OCI-LY7 (cell line): ENCODE measurements around the gene YIPF6. TPM values are rescaled to one million over a fixed set of nuclear protein-coding genes. Genes with fewer than 3 reads are reported as not detected.

Experiments used
- BruUV-seq: library from RNA; stranded (reverse); fragments of 400-500 nt; replicated peaks from 2 replicates; lab custom pipeline; 2021; lab: Mats Ljungman, UMichigan
- CTCF ChIA-PET: fragments of 300-600 bp; sonication (Branson Sonifier 250); formaldehyde crosslinking; loops from one replicate; lab custom pipeline; 2022; ENCODE audit warnings: antibody characterized with exemption; ENCODE audit not compliant: unreplicated experiment; lab: Charles Lee
- POLR2A ChIA-PET: fragments of 300-600 bp; sonication (Branson Sonifier 250); formaldehyde crosslinking; loops from one replicate; lab custom pipeline; 2022; ENCODE audit warnings: antibody characterized with exemption; lab: Charles Lee
- DNase-seq: peaks from one replicate; pipeline ENCODE4 v3.0.0-alpha.2; 2015; ENCODE audit warnings: low spot score
- H2AFZ ChIP-seq: fragments of 200-600 bp; sonication (generic), shearing (Covaris generic); 2 replicates; pipeline ENCODE4 v1.6.1; 2014; ENCODE audit warnings: mild to moderate bottlenecking, antibody characterized with exemption, low read length, moderate library complexity
- H3K27ac ChIP-seq: fragments of 200-600 bp; sonication (generic); 2 replicates; pipeline ENCODE4 v1.5.1; 2014; ENCODE audit warnings: mixed run types, low read depth, mild to moderate bottlenecking, moderate library complexity, low read length, inconsistent platforms; ENCODE audit not compliant: poor library complexity, severe bottlenecking
- H3K36me3 ChIP-seq: fragments of 200-600 bp; sonication (generic); 2 replicates; pipeline ENCODE4 v1.6.1; 2014; ENCODE audit warnings: mild to moderate bottlenecking, antibody characterized with exemption, low read length, moderate library complexity, mixed read lengths; ENCODE audit not compliant: insufficient read depth
- H3K4me1 ChIP-seq: fragments of 200-600 bp; sonication (generic); 2 replicates; pipeline ENCODE4 v1.5.1; 2014; ENCODE audit warnings: mild to moderate bottlenecking, low read length; ENCODE audit not compliant: insufficient read depth, poor library complexity, severe bottlenecking
- H3K4me2 ChIP-seq: fragments of 200-600 bp; sonication (generic); 2 replicates; pipeline ENCODE4 v1.6.1; 2014; ENCODE audit warnings: mild to moderate bottlenecking, low read length
- H3K4me3 ChIP-seq: fragments of 200-600 bp; sonication (generic); 2 replicates; pipeline ENCODE4 v1.5.1; 2014; ENCODE audit warnings: mild to moderate bottlenecking, low read depth, low read length; ENCODE audit not compliant: poor library complexity, severe bottlenecking
- H3K79me2 ChIP-seq: fragments of 200-600 bp; sonication (generic); 2 replicates; pipeline ENCODE4 v1.6.1; 2016; ENCODE audit warnings: low read depth, mild to moderate bottlenecking, low read length, moderate library complexity, mixed read lengths; ENCODE audit not compliant: insufficient read depth
- H3K9me2 ChIP-seq: fragments of 200-600 bp; sonication (generic); 2 replicates; pipeline ENCODE4 v1.6.1; 2016; ENCODE audit warnings: mild to moderate bottlenecking, low read length, mixed read lengths; ENCODE audit not compliant: insufficient read depth
- H3K9me3 ChIP-seq: fragments of 200-600 bp; sonication (generic); 2 replicates; pipeline ENCODE4 v1.6.1; 2014; ENCODE audit warnings: mild to moderate bottlenecking, mixed run types, low read length, mixed read lengths
- H4K20me1 ChIP-seq: fragments of 200-600 bp; sonication (generic); 2 replicates; pipeline ENCODE4 v1.6.1; 2014; ENCODE audit warnings: mild to moderate bottlenecking, antibody characterized with exemption, low read length, moderate library complexity, mixed read lengths; ENCODE audit not compliant: insufficient read depth
- EZH2phosphoT487 ChIP-seq: fragments of 200-600 bp; sonication (generic); IDR thresholded peaks from 2 replicates; pipeline ENCODE4 v1.6.1; 2018; ENCODE audit warnings: low read depth, borderline replicate concordance, mild to moderate bottlenecking, mixed run types, antibody characterized with exemption, low read length, moderate library complexity, mixed read lengths
- intact Hi-C: fragments of 100-400 bp; cut with micrococcal nuclease; formaldehyde crosslinking; loops from one replicate; pipeline ENCODE4 v1.10.0; 2022; ENCODE audit not compliant: unreplicated experiment
- total RNA-seq, 2 experiments: library from RNA; depleted of rRNA in 1 of 2; stranded (reverse); fragments of >200 nt in 1 of 2; shearing (Covaris generic) in 1 of 2; gene quantifications; 2 replicates each; pipeline ENCODE4 v1.2.3, GENCODE V29; 2014 to 2022
- TF ChIP-seq, protein P1 (sequence below): fragments of 200-600 bp; sonication (generic); conservative IDR thresholded peaks from 2 replicates; pipeline ENCODE4 v1.5.1; 2014; ENCODE audit warnings: mild to moderate bottlenecking, antibody characterized with exemption, low read length, moderate library complexity, mixed read lengths

YIPF6 gene
- total RNA-seq, 2 experiments from 2014 or later: 7.2 to 14.7 TPM

DNA sequence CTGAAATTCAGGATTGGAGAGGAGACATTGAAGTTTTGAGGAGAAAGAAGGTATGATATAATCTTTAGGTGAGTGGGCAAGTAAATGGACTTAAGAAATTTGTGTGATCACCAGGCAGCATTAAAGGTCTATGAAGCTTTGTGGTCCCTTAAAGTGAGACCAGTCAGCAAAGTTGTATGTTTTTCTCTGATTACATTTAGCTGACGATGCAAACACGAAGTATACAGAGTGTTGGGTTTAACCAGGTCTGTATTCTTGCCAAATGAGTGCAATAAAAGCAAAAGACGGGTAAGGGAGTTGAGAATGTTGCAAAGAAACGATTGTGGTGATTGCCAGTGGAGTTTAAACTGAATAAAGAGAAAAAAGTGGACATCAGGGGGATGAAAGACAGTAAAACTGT lies 11.6 kb upstream of the YIPF6 start:
- BruUV-seq: no TSS peak
- CTCF ChIA-PET: no interaction called here
- no peak overlapping the region for H3K4me3 ChIP-seq
- no peak for DNase-seq
- no peaks in the 10 kb centered on the region for H3K9me3 ChIP-seq
- intact Hi-C loops: no loop called here
- H3K79me2 ChIP-seq: no peaks in the 10 kb centered on the region
- H3K4me2 ChIP-seq: no peak overlapping the region
- H3K4me1 ChIP-seq: no peaks in the 10 kb centered on the region
- POLR2A ChIA-PET: no interaction called here
- H3K9me2 ChIP-seq: no peaks in the 10 kb centered on the region
- no peaks in the 10 kb centered on the region for H4K20me1 ChIP-seq
- no peak overlapping the region for H2AFZ ChIP-seq
- no peak for TF ChIP-seq EZH2phosphoT487
- TF ChIP-seq, protein P1, sequence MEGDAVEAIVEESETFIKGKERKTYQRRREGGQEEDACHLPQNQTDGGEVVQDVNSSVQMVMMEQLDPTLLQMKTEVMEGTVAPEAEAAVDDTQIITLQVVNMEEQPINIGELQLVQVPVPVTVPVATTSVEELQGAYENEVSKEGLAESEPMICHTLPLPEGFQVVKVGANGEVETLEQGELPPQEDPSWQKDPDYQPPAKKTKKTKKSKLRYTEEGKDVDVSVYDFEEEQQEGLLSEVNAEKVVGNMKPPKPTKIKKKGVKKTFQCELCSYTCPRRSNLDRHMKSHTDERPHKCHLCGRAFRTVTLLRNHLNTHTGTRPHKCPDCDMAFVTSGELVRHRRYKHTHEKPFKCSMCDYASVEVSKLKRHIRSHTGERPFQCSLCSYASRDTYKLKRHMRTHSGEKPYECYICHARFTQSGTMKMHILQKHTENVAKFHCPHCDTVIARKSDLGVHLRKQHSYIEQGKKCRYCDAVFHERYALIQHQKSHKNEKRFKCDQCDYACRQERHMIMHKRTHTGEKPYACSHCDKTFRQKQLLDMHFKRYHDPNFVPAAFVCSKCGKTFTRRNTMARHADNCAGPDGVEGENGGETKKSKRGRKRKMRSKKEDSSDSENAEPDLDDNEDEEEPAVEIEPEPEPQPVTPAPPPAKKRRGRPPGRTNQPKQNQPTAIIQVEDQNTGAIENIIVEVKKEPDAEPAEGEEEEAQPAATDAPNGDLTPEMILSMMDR: no peak
- no peaks in the 10 kb centered on the region for H3K36me3 ChIP-seq
- no peak overlapping the region for H3K27ac ChIP-seq

DNA sequence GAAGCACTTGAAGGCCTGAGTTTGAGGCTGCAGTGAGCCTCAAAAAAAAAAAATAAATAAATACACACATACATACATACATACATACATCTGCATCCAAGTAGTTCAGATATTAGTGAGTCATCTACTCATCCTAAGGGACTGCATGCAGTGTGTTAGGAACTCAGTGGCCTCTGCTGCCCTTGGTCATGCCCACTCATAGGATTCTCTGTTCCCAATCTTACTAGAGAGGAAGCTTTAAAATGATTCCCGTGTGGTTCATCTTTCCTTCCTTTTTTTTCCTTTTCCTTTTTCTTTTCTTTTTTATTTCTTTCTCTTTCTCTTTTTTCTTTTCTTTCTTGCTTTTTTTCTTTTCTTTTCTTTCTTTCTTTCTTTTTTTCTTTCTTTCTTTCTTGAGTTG lies 10.9 kb upstream of the YIPF6 start:
- ChIA-PET POLR2A (interaction anchor here (0.6 kb wide), 1 partner anchor 706 kb away, joined by 3 read pairs; no protein-coding TSS in a partner anchor), CTCF (no interaction called here)
- BruUV-seq: no TSS peak
- no peak overlapping the region for H2AFZ ChIP-seq
- no peaks in the 10 kb centered on the region for H3K9me2 ChIP-seq
- DNase-seq: no peak
- no peaks in the 10 kb centered on the region for H3K36me3 ChIP-seq
- no peaks in the 10 kb centered on the region for H3K9me3 ChIP-seq
- intact Hi-C loops: no loop called here
- H4K20me1 ChIP-seq: no peaks in the 10 kb centered on the region
- H3K4me2 ChIP-seq: no peak overlapping the region
- H3K79me2 ChIP-seq: no peaks in the 10 kb centered on the region
- no peaks in the 10 kb centered on the region for H3K4me1 ChIP-seq
- no peak overlapping the region for H3K27ac ChIP-seq
- H3K4me3 ChIP-seq: no peak overlapping the region
- TF ChIP-seq, protein P1: no peak
- TF ChIP-seq EZH2phosphoT487: no peak

DNA sequence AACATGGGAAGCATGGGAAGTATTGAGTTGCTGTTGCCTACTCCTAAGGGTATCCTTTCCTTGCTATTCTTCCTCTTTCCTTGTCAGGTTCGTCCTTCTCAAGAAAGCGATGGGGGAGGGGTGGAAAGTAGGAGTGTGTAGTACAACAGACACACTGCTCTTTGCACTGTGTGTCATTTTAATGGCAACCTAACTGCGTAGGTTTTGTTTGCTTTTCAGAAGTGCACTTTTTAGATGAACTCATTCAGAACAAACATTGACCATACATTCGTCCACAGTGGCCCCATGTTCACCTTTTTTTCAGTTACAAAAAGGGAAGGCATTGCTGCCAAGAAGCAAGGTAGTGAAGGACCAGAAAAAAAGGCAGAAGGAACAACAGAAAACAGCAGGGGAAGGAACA lies 10.2 kb upstream of the YIPF6 start:
- Histone ChIP-seq H4K20me1 (no peaks in the 10 kb centered on the region), H3K9me3 (no peaks in the 10 kb centered on the region), H3K36me3 (no peaks in the 10 kb centered on the region), H3K27ac (no peak overlapping the region), H3K4me2 (no peak overlapping the region), H3K4me1 (no peaks in the 10 kb centered on the region), H3K4me3 (no peak overlapping the region), H2AFZ (no peak overlapping the region), H3K79me2 (no peaks in the 10 kb centered on the region), H3K9me2 (no peaks in the 10 kb centered on the region)
- no TSS peak for BruUV-seq
- POLR2A ChIA-PET: interaction anchor here (0.6 kb wide), 3 partner anchors 14 to 1012 kb away, joined by 3 read pairs; no protein-coding TSS in a partner anchor
- intact Hi-C loops: no loop called here
- CTCF ChIA-PET: no interaction called here
- TF ChIP-seq, protein P1: no peak
- no peak for TF ChIP-seq EZH2phosphoT487
- DNase-seq: no peak
